ENCODE measurements around the gene ACTG2. TPM values are rescaled to one million over a fixed set of nuclear protein-coding genes. Genes with fewer than 3 reads are reported as not detected.

Gene ACTG2
- total RNA-seq (100 to 1,000 TPM in 1 of 2 donors, 10 to 100 TPM in 1; 70.2 to 156 TPM), polyA plus RNA-seq (ENCODE audit: insufficient read length in 6 of 6) (10 to 100 TPM; 29.8 to 94.1 (median 45.0) TPM)
- long read RNA-seq, donor 1, transcript ACTG2-201 (9 exons, 1,530 nt) = major isoform, 32 of 64 reads
- long read RNA-seq, donor 1, partial matches to known transcripts = 30 of 64 reads
- long read RNA-seq, donor 1, other reads (novel, unspliced or antisense) = 0 of 64 reads
- long read RNA-seq, donor 2, transcript ACTG2-201 (9 exons, 1,530 nt) = major isoform, 19 of 38 reads
- long read RNA-seq, donor 2, partial matches to known transcripts = 17 of 38 reads
- long read RNA-seq, donor 2, other reads (novel, unspliced or antisense) = 0 of 38 reads
- long read RNA-seq, donor 3, transcript ACTG2-201 (9 exons, 1,530 nt) = major isoform, 38 of 39 reads
- long read RNA-seq, donor 3, partial matches to known transcripts = 0 of 39 reads
- long read RNA-seq, donor 3, other reads (novel, unspliced or antisense) = 0 of 39 reads
- long read RNA-seq, donor 4, transcript ACTG2-201 (9 exons, 1,530 nt) = major isoform, 124 of 139 reads
- long read RNA-seq, donor 4, partial matches to known transcripts = 7 of 139 reads
- long read RNA-seq, donor 4, other reads (novel, unspliced or antisense) = 6 of 139 reads
- long read RNA-seq, donor 5, transcript ACTG2-201 (9 exons, 1,530 nt) = major isoform, 16 of 26 reads
- long read RNA-seq, donor 5, partial matches to known transcripts = 6 of 26 reads
- long read RNA-seq, donor 5, other reads (novel, unspliced or antisense) = 0 of 26 reads
- long read RNA-seq, donor 6, transcript ACTG2-201 (9 exons, 1,530 nt) = major isoform, 14 of 19 reads
- long read RNA-seq, donor 6, partial matches to known transcripts = 5 of 19 reads
- long read RNA-seq, donor 6, other reads (novel, unspliced or antisense) = 0 of 19 reads
- long read RNA-seq, donor 7, transcript ACTG2-201 (9 exons, 1,530 nt) = major isoform, 5 of 7 reads
- long read RNA-seq, donor 7, partial matches to known transcripts = 0 of 7 reads
- long read RNA-seq, donor 7, other reads (novel, unspliced or antisense) = 0 of 7 reads
- long read RNA-seq, donor 8, transcript ACTG2-201 (9 exons, 1,530 nt) = major isoform, 18 of 19 reads
- long read RNA-seq, donor 8, partial matches to known transcripts = 0 of 19 reads
- long read RNA-seq, donor 8, other reads (novel, unspliced or antisense) = 0 of 19 reads
- long read RNA-seq, donor 9 = 0 reads
- long read RNA-seq, donor 10, transcript ACTG2-201 (9 exons, 1,530 nt) = major isoform, 513 of 601 reads
- long read RNA-seq, donor 10, transcript ACTG2-203 (8 exons, 1,413 nt) = minor isoform, 23 of 601 reads
- long read RNA-seq, donor 10, partial matches to known transcripts = 31 of 601 reads
- long read RNA-seq, donor 10, other reads (novel, unspliced or antisense) = 31 of 601 reads
- long read RNA-seq, donor 11, partial matches to known transcripts = 0 of 4 reads
- long read RNA-seq, donor 11, other reads (novel, unspliced or antisense) = 0 of 4 reads
- long read RNA-seq, donor 12, transcript ACTG2-201 (9 exons, 1,530 nt) = major isoform, 38 of 40 reads
- long read RNA-seq, donor 12, partial matches to known transcripts = 0 of 40 reads
- long read RNA-seq, donor 12, other reads (novel, unspliced or antisense) = 0 of 40 reads

- TF ChIP-seq, protein P1, sequence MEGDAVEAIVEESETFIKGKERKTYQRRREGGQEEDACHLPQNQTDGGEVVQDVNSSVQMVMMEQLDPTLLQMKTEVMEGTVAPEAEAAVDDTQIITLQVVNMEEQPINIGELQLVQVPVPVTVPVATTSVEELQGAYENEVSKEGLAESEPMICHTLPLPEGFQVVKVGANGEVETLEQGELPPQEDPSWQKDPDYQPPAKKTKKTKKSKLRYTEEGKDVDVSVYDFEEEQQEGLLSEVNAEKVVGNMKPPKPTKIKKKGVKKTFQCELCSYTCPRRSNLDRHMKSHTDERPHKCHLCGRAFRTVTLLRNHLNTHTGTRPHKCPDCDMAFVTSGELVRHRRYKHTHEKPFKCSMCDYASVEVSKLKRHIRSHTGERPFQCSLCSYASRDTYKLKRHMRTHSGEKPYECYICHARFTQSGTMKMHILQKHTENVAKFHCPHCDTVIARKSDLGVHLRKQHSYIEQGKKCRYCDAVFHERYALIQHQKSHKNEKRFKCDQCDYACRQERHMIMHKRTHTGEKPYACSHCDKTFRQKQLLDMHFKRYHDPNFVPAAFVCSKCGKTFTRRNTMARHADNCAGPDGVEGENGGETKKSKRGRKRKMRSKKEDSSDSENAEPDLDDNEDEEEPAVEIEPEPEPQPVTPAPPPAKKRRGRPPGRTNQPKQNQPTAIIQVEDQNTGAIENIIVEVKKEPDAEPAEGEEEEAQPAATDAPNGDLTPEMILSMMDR (IDR thresholded peaks at IDR 0.05) = no peak
- H3K27me3 ChIP-seq = peaks cover 0 to 10% of the 10 kb centered on the region in 2 donors
- DNase-seq = no peak
- H3K27ac ChIP-seq = no peak within 1 kb of the TSS
- H3K36me3 ChIP-seq = no peaks in the 10 kb centered on the region
- no peak for ATAC-seq
- intact Hi-C loops (cut with DNase I) = no loop called here
- H3K4me1 ChIP-seq = no peaks in the 10 kb centered on the region
- no peaks in the 10 kb centered on the region for H3K9me3 ChIP-seq
- no peak within 1 kb of the TSS for H3K4me3 ChIP-seq
These were observed at the start of gene ACTG2 for GRCh38 chr2:73892631-73893329. ACTG2 (plus strand) TSS chr2:73893008; CDS start chr2:73901312, 8,304 bp downstream.

DNA sequence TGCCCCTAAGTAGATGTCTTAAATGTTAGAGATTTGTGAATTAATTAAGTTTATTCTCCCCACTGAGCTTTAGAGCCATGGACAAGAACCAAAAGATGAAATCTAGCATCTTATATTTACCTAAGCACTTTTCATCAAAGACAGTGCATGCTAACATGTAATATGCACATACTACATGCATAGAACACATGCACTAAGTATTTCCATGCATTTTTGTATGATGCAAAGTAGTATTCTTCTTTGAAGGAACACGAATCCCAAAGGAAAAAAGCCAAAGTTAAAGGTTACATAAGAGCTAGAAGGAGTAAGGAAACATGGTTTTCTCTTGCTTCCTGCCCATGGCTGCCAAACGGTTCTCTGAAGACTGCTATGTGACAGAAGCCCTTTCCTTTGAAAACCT lies 48.7 kb upstream of the ACTG2 start:
- DNase-seq (no peak), ATAC-seq (no peak)
- no peaks in the 10 kb centered on the region for H3K4me1 ChIP-seq
- H3K9me3 ChIP-seq = no peaks in the 10 kb centered on the region
- H3K4me3 ChIP-seq = no peak overlapping the region
- H3K36me3 ChIP-seq = peaks cover 4 to 59% of the 10 kb centered on the region in 2 donors
- no peaks in the 10 kb centered on the region for H3K27me3 ChIP-seq
- no peak overlapping the region for H3K27ac ChIP-seq
- intact Hi-C loops (cut with DNase I) = no loop called here
- TF ChIP-seq, protein P1 (IDR thresholded peaks at IDR 0.05) = no peak

DNA sequence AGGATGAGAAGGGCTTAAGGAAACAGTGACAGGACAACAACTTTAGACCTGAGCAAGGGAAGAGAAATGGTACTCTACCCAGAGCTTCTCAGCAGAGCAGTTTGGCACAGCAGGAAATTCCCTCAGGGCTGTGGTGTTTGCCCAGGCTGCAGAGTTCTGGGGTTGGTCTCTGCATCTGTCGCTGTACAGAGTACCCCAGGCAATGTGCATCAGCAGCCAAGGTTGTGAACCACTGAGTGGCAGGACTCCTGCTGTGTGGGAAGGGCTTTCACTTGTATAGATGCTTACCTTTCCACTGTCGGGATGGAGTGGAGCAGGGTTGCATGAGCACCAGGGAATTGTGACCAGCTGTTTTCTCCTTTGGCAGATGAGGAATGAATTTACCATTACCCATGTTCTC lies 42.8 kb upstream of the ACTG2 start:
- ATAC-seq (no peak), DNase-seq (no peak)
- Histone ChIP-seq H3K4me3 (no peak overlapping the region), H3K36me3 (peaks cover 0 to 97% of the 10 kb centered on the region in 2 donors), H3K4me1 (peaks cover 0 to 8% of the 10 kb centered on the region in 2 donors), H3K27me3 (no peaks in the 10 kb centered on the region), H3K9me3 (no peaks in the 10 kb centered on the region), H3K27ac (no peak overlapping the region)
- intact Hi-C loops (cut with DNase I) = no loop called here
- TF ChIP-seq, protein P1 (IDR thresholded peaks at IDR 0.05) = no peak

DNA sequence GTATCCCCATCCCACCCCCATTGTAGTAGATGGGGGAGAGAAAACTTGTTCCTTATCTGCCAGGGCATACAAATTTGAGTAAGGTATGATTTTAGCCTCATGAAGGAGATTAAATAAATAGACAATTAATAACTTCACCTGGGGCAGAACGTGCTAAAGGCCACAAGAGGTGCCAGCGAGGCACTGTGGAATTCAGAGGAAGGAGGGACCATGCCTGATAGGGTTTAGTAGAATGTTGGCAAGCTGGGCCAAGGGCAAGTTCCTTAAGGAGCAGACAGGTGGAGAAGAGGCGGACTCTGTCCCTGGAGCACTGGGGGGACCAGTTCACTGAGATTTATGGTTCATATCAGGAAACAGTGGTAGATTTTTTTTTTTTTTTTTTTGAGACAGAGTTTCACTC lies 41.5 kb upstream of the ACTG2 start:
- TF ChIP-seq, protein P1 (IDR thresholded peaks at IDR 0.05) = no peak
- no peak for DNase-seq
- no peak for ATAC-seq
- no peaks in the 10 kb centered on the region for H3K9me3 ChIP-seq
- H3K4me3 ChIP-seq = no peak overlapping the region
- H3K36me3 ChIP-seq = peaks cover 0 to 97% of the 10 kb centered on the region in 2 donors
- peaks cover 0 to 8% of the 10 kb centered on the region in 2 donors for H3K4me1 ChIP-seq
- no peaks in the 10 kb centered on the region for H3K27me3 ChIP-seq
- H3K27ac ChIP-seq = no peak overlapping the region
- intact Hi-C loops (cut with DNase I) = no loop called here

Data from left lung (tissue), 14 donors.